K562 (cell line): ENCODE data around the gene SVIL. TPM values are rescaled to one million over a fixed set of nuclear protein-coding genes. Genes with fewer than 3 reads are reported as not detected.

ENCODE experiments used
- ATAC-seq: fragments of 200-7000 bp; cut with Tn5 transposase; 3 replicates; pipeline ENCODE4 v1.9.1; 2020; ENCODE audit warnings: moderate library complexity
- BruUV-seq: library from RNA; stranded (reverse); fragments of 400-500 nt; replicated peaks from 2 replicates; lab custom pipeline; 2021; lab: Mats Ljungman, UMichigan
- CTCF ChIA-PET: fragments of 300-600 bp; formaldehyde crosslinking; extraction: SDS; loops from one replicate; lab custom pipeline; 2021; ENCODE audit warnings: low intra/inter-chr PET ratio; lab: Yijun Ruan, JAX
- POLR2A ChIA-PET: fragments of 300-600, 350-650 bp; sonication (Branson Sonifier 250); formaldehyde crosslinking; extraction: SDS; loops from one replicate; lab custom pipeline; 2021; ENCODE audit warnings: antibody characterized with exemption, inconsistent platforms; lab: Yijun Ruan, JAX
- DNase-seq, 4 experiments: peaks; one replicate each; pipeline versions ENCODE4 v3.0.0 to v3.0.0-alpha.2; 2011 to 2018; ENCODE audit warnings: low spot score in 3 of 4, mixed read lengths in 3 of 4; ENCODE audit errors: extremely low read depth in 1 of 4
- FAIRE-seq: peaks from 2 replicates; lab custom pipeline; 2011; peaks lifted over from hg19 to GRCh38; lab: Jason Lieb, UNC
- H2AFZ ChIP-seq: 2 replicates; pipeline ENCODE4 v1.6.0; 2011; ENCODE audit warnings: low read depth, low read length, control low read depth, inconsistent platforms
- H3K27ac ChIP-seq: fragments of 200-600 bp; 3 replicates; pipeline ENCODE4 v1.8.0; 2011; ENCODE audit warnings: low read depth, mild to moderate bottlenecking, control low read depth, inconsistent platforms, low read length, moderate library complexity, mixed read lengths; ENCODE audit errors: extremely low read depth
- H3K27me3 ChIP-seq, 2 experiments: fragments of 300-600 bp in 1 of 2; 2 replicates in 1 of 2; 3 replicates in 1 of 2; pipeline versions ENCODE4 v1.6.0 to v1.8.0; 2011; ENCODE audit warnings: inconsistent platforms in 2 of 2, low read length in 2 of 2, mild to moderate bottlenecking in 1 of 2, mixed read lengths in 1 of 2, moderate library complexity in 1 of 2; ENCODE audit not compliant: control insufficient read depth in 2 of 2, insufficient read depth in 2 of 2
- H3K36me3 ChIP-seq: fragments of 300-600 bp; 3 replicates; pipeline ENCODE4 v1.8.0; 2011; ENCODE audit warnings: mild to moderate bottlenecking, low read length, inconsistent platforms; ENCODE audit not compliant: control insufficient read depth, insufficient read depth
- H3K4me1 ChIP-seq, 2 experiments: fragments of 200-600 bp in 1 of 2; replicated peaks in 1 of 2; 2 replicates in 1 of 2; 3 replicates in 1 of 2; pipeline versions ENCODE4 v1.5.1 to v1.8.0; 2011; ENCODE audit warnings: inconsistent platforms in 2 of 2, low read length in 2 of 2, mild to moderate bottlenecking in 1 of 2, mixed read lengths in 1 of 2, moderate library complexity in 1 of 2; ENCODE audit not compliant: control insufficient read depth in 2 of 2, insufficient read depth in 2 of 2
- H3K4me2 ChIP-seq: 2 replicates; pipeline ENCODE4 v1.6.1; 2011; ENCODE audit warnings: low read length, control low read depth, inconsistent platforms, mixed read lengths; ENCODE audit not compliant: insufficient read depth
- H3K4me3 ChIP-seq: fragments of 200-600 bp; sonication (generic), shearing (Covaris generic); 2 replicates; pipeline ENCODE4 v1.5.1; 2016; ENCODE audit warnings: control low read depth, inconsistent platforms
- H3K79me2 ChIP-seq: fragments of 200-600 bp; 3 replicates; pipeline ENCODE4 v1.8.0; 2011; ENCODE audit warnings: low read length, inconsistent platforms; ENCODE audit not compliant: control insufficient read depth, insufficient read depth
- H3K9ac ChIP-seq, 2 experiments: 2 replicates each; pipeline versions ENCODE4 v1.6.0 to v1.6.1; 2011; ENCODE audit warnings: low read depth in 2 of 2, low read length in 2 of 2, control low read depth in 1 of 2, inconsistent platforms in 1 of 2, mild to moderate bottlenecking in 1 of 2, mixed read lengths in 1 of 2; ENCODE audit not compliant: insufficient read depth in 1 of 2
- H3K9me1 ChIP-seq: one replicate; pipeline ENCODE4 v1.6.0; 2011; ENCODE audit warnings: inconsistent platforms, mild to moderate bottlenecking, low read length, moderate library complexity; ENCODE audit not compliant: control insufficient read depth, insufficient read depth
- H3K9me3 ChIP-seq: replicated peaks from 2 replicates; pipeline ENCODE4 v1.5.1; 2011; ENCODE audit warnings: low read depth, low read length, inconsistent platforms; ENCODE audit not compliant: control insufficient read depth, insufficient read depth
- H4K20me1 ChIP-seq: replicated peaks from 2 replicates; pipeline ENCODE4 v1.6.1; 2011; ENCODE audit warnings: low read length, inconsistent platforms, mixed read lengths; ENCODE audit not compliant: control insufficient read depth, insufficient read depth
- ARID1B ChIP-seq: fragments of 450-650 bp; IDR thresholded peaks from 2 replicates; pipeline ENCODE4 v1.6.1; 2016; ENCODE audit warnings: antibody characterized with exemption, mild to moderate bottlenecking, inconsistent platforms
- BMI1 ChIP-seq: fragments of 150-350 bp; IDR thresholded peaks from 2 replicates; pipeline ENCODE4 v1.6.1; 2014; ENCODE audit warnings: low read length
- ETS2 ChIP-seq: IDR thresholded peaks from 2 replicates; pipeline ENCODE4 v1.6.1; 2016; ENCODE audit warnings: borderline replicate concordance, missing genetic modification characterization, mild to moderate bottlenecking, moderate library complexity, missing compliant biosample characterization; ENCODE audit not compliant: poor library complexity, severe bottlenecking
- HNRNPLL ChIP-seq: fragments of 200-400 bp; formaldehyde crosslinking; IDR thresholded peaks from 2 replicates; pipeline ENCODE4 v1.6.1; 2017; ENCODE audit warnings: low read length, low read depth, mild to moderate bottlenecking; ENCODE audit not compliant: poor library complexity, severe bottlenecking
- HNRNPUL1 ChIP-seq: fragments of 200-400 bp; formaldehyde crosslinking; IDR thresholded peaks from 2 replicates; pipeline ENCODE4 v1.6.1; 2017; ENCODE audit warnings: low read length
- IRF2 ChIP-seq: sonication (generic); formaldehyde crosslinking; IDR thresholded peaks from 2 replicates; pipeline ENCODE4 v1.8.1; 2022; ENCODE audit warnings: mild to moderate bottlenecking, missing genetic modification reagents
- MAZ ChIP-seq, 2 experiments: fragments of 450-650 bp in 1 of 2; sonication (generic) in 1 of 2; formaldehyde crosslinking; IDR thresholded peaks in 1 of 2; conservative IDR thresholded peaks in 1 of 2; 2 replicates each; pipeline versions ENCODE4 v1.4.0 to v1.5.0; 2020; ENCODE audit warnings: mild to moderate bottlenecking in 1 of 2, missing genetic modification reagents in 1 of 2
- MCM3 ChIP-seq: fragments of 450-650 bp; IDR thresholded peaks from 2 replicates; pipeline ENCODE4 v1.6.1; 2016
- NUFIP1 ChIP-seq: fragments of 450-650 bp; IDR thresholded peaks from 2 replicates; pipeline ENCODE4 v1.6.1; 2018; ENCODE audit not compliant: partially characterized antibody
- RNF219 ChIP-seq: fragments of 250-450 bp; sonication (Bioruptor Pico); IDR thresholded peaks from 2 replicates; pipeline ENCODE4 v1.5.0; 2022; ENCODE audit warnings: mild to moderate bottlenecking
- SIN3B ChIP-seq: fragments of 450-650 bp; IDR thresholded peaks from 2 replicates; pipeline ENCODE4 v1.6.1; 2017; ENCODE audit warnings: low read depth, mild to moderate bottlenecking, moderate library complexity
- SIX5 ChIP-seq, 2 experiments: IDR thresholded peaks; 2 replicates each; pipeline ENCODE4 v1.6.1; 2011; ENCODE audit warnings: low read length in 2 of 2, borderline replicate concordance in 1 of 2, low read depth in 1 of 2, mild to moderate bottlenecking in 1 of 2, moderate library complexity in 1 of 2; ENCODE audit not compliant: insufficient read depth in 1 of 2
- TEAD1 ChIP-seq, 2 experiments: fragments of 450-650 bp in 1 of 2; sonication (generic) in 1 of 2; formaldehyde crosslinking; IDR thresholded peaks; 2 replicates each; pipeline versions ENCODE4 v1.4.0 to v1.8.0; 2020 to 2022; ENCODE audit warnings: mild to moderate bottlenecking in 2 of 2, missing genetic modification reagents in 1 of 2
- ZBTB33 ChIP-seq: sonication (generic); formaldehyde crosslinking; IDR thresholded peaks from 2 replicates; pipeline ENCODE4 v1.8.1; 2023; ENCODE audit warnings: mild to moderate bottlenecking, missing genetic modification reagents
- ZNF143 ChIP-seq: sonication (generic); formaldehyde crosslinking; IDR thresholded peaks from 2 replicates; pipeline ENCODE4 v1.9.0; 2022; ENCODE audit warnings: mild to moderate bottlenecking, missing genetic modification reagents
- ZNF324 ChIP-seq: fragments of 250-450 bp; sonication (Bioruptor Pico); IDR thresholded peaks from 2 replicates; pipeline ENCODE4 v1.4.0; 2020; ENCODE audit warnings: mild to moderate bottlenecking
- ZNF830 ChIP-seq: fragments of 250-450 bp; sonication (Bioruptor Pico); IDR thresholded peaks from 2 replicates; pipeline ENCODE4 v1.5.0; 2021; ENCODE audit warnings: mild to moderate bottlenecking
- ZSCAN32 ChIP-seq: fragments of 450-650 bp; formaldehyde crosslinking; IDR thresholded peaks from 2 replicates; pipeline ENCODE4 v1.4.0; 2020; ENCODE audit warnings: mild to moderate bottlenecking, moderate library complexity
- WGBS: fragments of 100-300 bp; shearing (Covaris generic); methylation state at CpG from one replicate; pipeline ENCODE4 v1.1.6; 2016; ENCODE audit warnings: low coverage, mixed read lengths; ENCODE audit not compliant: insufficient coverage; ENCODE audit errors: missing lambda C conversion rate; 5-methylcytosine and 5-hydroxymethylcytosine counted together
- in situ Hi-C: fragments of 300-500 bp; cut with MboI; formaldehyde crosslinking; loops from 4 replicates; pipeline ENCODE4 v1.15.0; 2018; ENCODE audit warnings: inconsistent platforms, mixed read lengths
- intact Hi-C: fragments of 100-400 bp; cut with micrococcal nuclease; formaldehyde crosslinking; loops from 2 replicates; pipeline ENCODE4 v1.14.2; 2022
- polyA plus RNA-seq, 8 experiments: library from polyadenylated mRNA; depleted of rRNA in 4 of 8; stranded (reverse) in 5 of 8; unstranded in 3 of 8; fragments of >200 nt; fragmentation: Nextera tagmentation in 2 of 8; fragmentation: Illumina TruSeq in 1 of 8; extraction: Ambion mirVana in 2 of 8; extraction: Trizol in 1 of 8; gene quantifications; 2 replicates each; pipeline versions ENCODE4 v1.2.1 to v1.2.3, GENCODE V29; 2011 to 2014; ENCODE audit warnings: inconsistent platforms in 1 of 8, missing spikeins in 1 of 8
- total RNA-seq, 7 experiments: library from RNA; depleted of rRNA in 6 of 7; stranded (reverse); fragments of >200 nt in 6 of 7; fragmentation: Illumina TruSeq in 2 of 7; extraction: Trizol in 2 of 7; gene quantifications; 2 replicates each; pipeline versions ENCODE4 v1.2.1 to v1.2.3, GENCODE V29; 2011 to 2021; ENCODE audit warnings: low replicate concordance in 1 of 7

SVIL gene
- total and polyA plus RNA-seq, 9 of the 15 experiments (the other 6 are each of a cell fraction or from before 2014, with no cell fraction given) = under 0.01 to 0.18 (median 0.05) TPM; not detected in 3

GRCh38 chr10:29567003-29567402 lies 67.8 kb downstream of the SVIL start:
- POLR2A ChIA-PET = interaction anchor here (0.6 kb wide), 1 partner anchor 142 kb away, joined by 4 read pairs; no protein-coding TSS in a partner anchor
- Histone ChIP-seq H2AFZ (no peak overlapping the region), H4K20me1 (no peaks in the 10 kb centered on the region), H3K36me3 (no peaks in the 10 kb centered on the region), H3K9me1 (no peaks in the 10 kb centered on the region), H3K9ac (no peak overlapping the region), H3K27ac (no peak overlapping the region), H3K4me3 (no peak overlapping the region), H3K4me2 (no peak overlapping the region), H3K9me3 (no peaks in the 10 kb centered on the region), H3K27me3 (peaks cover 5 to 6% of the 10 kb centered on the region in 2 experiments; a peak in 3 of 5 replicates), H3K4me1 (no peaks in the 10 kb centered on the region; a peak in 1 of 5 replicates), H3K79me2 (no peaks in the 10 kb centered on the region)
- in situ Hi-C loops (loop anchor here (5.0 kb wide), 1 partner anchor 1090 kb away; no protein-coding TSS in a partner anchor), intact Hi-C loops (no loop called here)
- ATAC-seq = no peak
- no TSS peak for BruUV-seq
- no peak for DNase-seq
- CTCF ChIA-PET = no interaction called here
- no peak for FAIRE-seq
- WGBS = 0% methylated on average over 9 of the region's 9 CpGs
- TF ChIP-seq IRF2 (CRISPR knock-in tag) = no peak
- no peak for TF ChIP-seq NUFIP1
- TF ChIP-seq ZBTB33 = no peak
- TF ChIP-seq ZNF143 (CRISPR knock-in tag) = no peak
- no peak for TF ChIP-seq HNRNPLL
- TF ChIP-seq SIN3B = no peak
- no peak for TF ChIP-seq ZNF324 (CRISPR knock-in tag)
- no peak for TF ChIP-seq ZSCAN32
- no peak for TF ChIP-seq MAZ (CRISPR knock-in tag; conservative IDR thresholded peaks at IDR 0.05 in 1 of 2, IDR thresholded peaks at IDR 0.05 in 1 of 2)
- no peak for TF ChIP-seq ETS2 (tag)
- TF ChIP-seq SIX5 (IDR thresholded peaks at IDR 0.05; ENCODE audit: borderline replicate concordance in 1 of 2, insufficient read depth in 1 of 2, low read depth in 1 of 2, low read length in 2 of 2) = no peak
- no peak for TF ChIP-seq RNF219
- TF ChIP-seq TEAD1 (CRISPR knock-in tag; IDR thresholded peaks at IDR 0.05) = no peak
- no peak for TF ChIP-seq HNRNPUL1
- TF ChIP-seq BMI1 = no peak
- no peak for TF ChIP-seq MCM3
- TF ChIP-seq ARID1B = no peak
- no peak for TF ChIP-seq ZNF830 (CRISPR knock-in tag)
